Kidney epithelial cell (primary cell): ENCODE data around the gene DTYMK. TPM values are rescaled to one million over a fixed set of nuclear protein-coding genes. Genes with fewer than 3 reads are reported as not detected.

Experiments
- DNase-seq: peaks from one replicate; pipeline ENCODE4 v3.0.0-alpha.2; 2010; ENCODE audit warnings: low read depth
- H3K27me3 ChIP-seq: 2 replicates; pipeline ENCODE4 v1.6.0; 2011; ENCODE audit warnings: low read length; ENCODE audit not compliant: control insufficient read depth, insufficient read depth
- H3K36me3 ChIP-seq: 2 replicates; pipeline ENCODE4 v1.5.1; 2011; ENCODE audit warnings: low read length; ENCODE audit not compliant: control insufficient read depth, insufficient read depth
- H3K4me3 ChIP-seq: 2 replicates; pipeline ENCODE4 v1.5.1; 2011; ENCODE audit warnings: low read depth, mild to moderate bottlenecking, control low read depth, low read length
- CTCF ChIP-seq: IDR thresholded peaks from 2 replicates; pipeline ENCODE4 v1.5.1; 2011; ENCODE audit warnings: mild to moderate bottlenecking, moderate library complexity, low read length, control low read depth, inconsistent platforms; ENCODE audit not compliant: insufficient read depth, poor library complexity, severe bottlenecking
- total RNA-seq: library from RNA; depleted of rRNA; stranded (reverse); fragments of >200 nt; gene quantifications from 2 replicates; pipeline ENCODE4 v1.2.3, GENCODE V29; 2015

The DTYMK gene
- total RNA-seq = 32.9 and 35.6 TPM in 2 replicates

DNA sequence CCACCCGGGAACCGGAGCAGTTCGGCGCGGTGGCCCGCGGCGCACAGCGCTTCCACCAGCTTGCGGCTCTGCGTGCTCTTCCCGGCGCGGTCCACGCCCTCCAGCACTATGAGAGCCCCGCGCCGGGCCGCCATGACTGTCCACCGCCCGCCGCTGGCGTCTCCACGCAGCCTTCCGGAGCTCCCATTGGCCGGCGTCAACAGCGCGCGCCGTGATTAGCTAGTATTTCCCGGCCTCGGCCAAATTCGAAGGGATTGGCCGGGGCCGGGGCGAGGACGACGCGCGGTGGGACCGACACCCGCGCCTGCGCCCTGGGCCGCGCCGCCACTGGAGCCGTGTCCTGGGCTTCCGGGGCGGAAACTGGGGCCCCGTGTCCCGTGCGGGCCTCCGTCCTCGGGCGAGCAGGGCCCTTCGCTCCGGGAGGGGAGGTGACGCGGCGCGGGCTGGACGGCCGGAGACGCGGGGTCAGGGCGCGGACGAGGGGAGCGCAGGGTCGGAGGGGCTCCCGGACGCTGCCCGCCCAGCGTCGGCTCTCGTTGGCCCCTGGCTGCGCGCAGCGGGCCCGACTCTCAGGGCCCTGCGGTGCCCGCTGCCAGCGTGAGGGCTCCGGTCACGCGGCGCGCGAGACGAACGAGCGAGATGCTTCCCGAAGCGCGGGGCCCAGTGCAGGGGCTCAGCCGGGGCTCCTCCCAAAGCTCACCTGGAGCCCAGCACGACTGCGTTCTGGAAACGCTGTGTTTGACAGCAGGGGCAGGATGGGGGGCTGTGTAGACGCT is at the start of gene DTYMK:
DTYMK (minus strand) TSS at position 166 of the 776 bp plus-strand sequence; CDS start at position 134, 32 bp downstream.
- Histone ChIP-seq H3K27me3 (no peaks in the 10 kb centered on the region), H3K4me3 (peak within 1 kb of the TSS; percentile 70), H3K36me3 (no peaks in the 10 kb centered on the region)
- no peak for TF ChIP-seq CTCF
- peak; percentile 74 for DNase-seq

DNA sequence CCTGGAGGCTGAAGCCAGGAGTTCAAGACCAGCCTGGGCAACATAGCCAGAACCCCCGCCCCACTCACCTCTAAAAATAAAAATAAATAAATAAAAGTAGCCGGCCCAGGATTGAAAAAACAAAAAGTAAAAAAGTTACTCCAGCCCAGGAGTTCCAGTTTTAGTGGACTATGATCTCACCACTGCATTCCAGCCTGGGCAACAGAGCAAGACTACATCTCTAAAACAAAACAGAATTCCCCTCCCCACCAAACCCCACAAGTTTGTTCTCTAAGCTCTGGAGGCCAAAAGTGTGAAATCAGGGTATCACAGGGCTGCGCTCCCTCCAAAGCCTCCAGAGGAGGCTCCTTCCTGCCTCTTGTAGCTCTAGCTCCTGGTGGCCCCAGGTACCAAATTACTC is 49.5 kb upstream of the DTYMK start:
- DNase-seq = no peak

GRCh38 chr2:241734467-241735208 is 48.0 kb upstream of the DTYMK start, which contains the start of gene D2HGDH:
Gene D2HGDH, plus strand, starts transcription at chr2:241734630. Its CDS starts 595 bp downstream, at chr2:241735225.
- DNase-seq = no peak
- peak within 1 kb of the TSS; percentile 79 for H3K4me3 ChIP-seq
- H3K27me3 ChIP-seq = no peaks in the 10 kb centered on the region
- no peaks in the 10 kb centered on the region for H3K36me3 ChIP-seq
- no peak for TF ChIP-seq CTCF

More for the DNA sequence above, 49.5 kb upstream of the DTYMK start:
- no peak overlapping the region for H3K4me3 ChIP-seq
- no peaks in the 10 kb centered on the region for H3K36me3 ChIP-seq
- TF ChIP-seq CTCF = no peak
- H3K27me3 ChIP-seq = no peaks in the 10 kb centered on the region

- no peak for DNase-seq
- no peaks in the 10 kb centered on the region for H3K27me3 ChIP-seq
- H3K36me3 ChIP-seq = no peaks in the 10 kb centered on the region
- no peak for TF ChIP-seq CTCF
- H3K4me3 ChIP-seq = peak overlapping the region; percentile 79
Observed at GRCh38 chr2:241734208-241734466, 47.5 kb upstream of the DTYMK start.

GRCh38 chr2:241733391-241734207 is 47.0 kb upstream of the DTYMK start:
- DNase-seq = no peak
- H3K4me3 ChIP-seq = peak overlapping the region; percentile 79
- no peak for TF ChIP-seq CTCF
- no peaks in the 10 kb centered on the region for H3K27me3 ChIP-seq
- no peaks in the 10 kb centered on the region for H3K36me3 ChIP-seq
